ENCODE measurements around the gene CD99. TPM values are rescaled to one million over a fixed set of nuclear protein-coding genes. Genes with fewer than 3 reads are reported as not detected.
"Not testable (repeated sequence)": the region's sequence is repeated elsewhere in the genome, so short reads cannot be mapped to it uniquely, and the experiment has no call there.

CD99 gene
- total RNA-seq, 1 experiment from 2014 or later, result 343 TPM

DNA sequence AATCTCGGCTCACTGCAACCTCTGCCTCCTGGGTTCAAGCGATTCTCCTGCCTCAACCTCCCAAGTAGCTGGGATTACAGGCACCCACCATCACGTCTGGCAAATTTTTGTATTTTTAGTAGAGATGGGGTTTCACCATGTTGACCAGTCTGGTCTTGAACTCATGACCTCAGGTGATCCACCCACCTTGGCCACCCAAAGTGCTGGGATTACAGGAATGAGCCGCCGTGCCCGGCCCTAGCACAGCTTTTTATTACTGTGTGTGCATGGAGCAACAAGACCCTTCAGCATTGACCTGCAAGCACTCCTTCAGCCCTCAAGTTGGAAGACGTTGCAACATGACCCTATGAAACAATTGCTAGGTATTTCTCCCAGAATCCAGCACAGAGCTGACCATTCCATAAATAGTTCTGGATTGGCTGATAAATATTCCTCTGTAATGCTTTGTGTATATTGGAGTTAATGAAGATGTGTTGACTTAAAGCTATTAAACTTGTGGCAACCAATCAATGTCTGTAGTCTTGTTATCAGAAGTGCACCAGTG is 15.4 kb upstream of the CD99 start:
- not testable (repeated sequence) for DNase-seq (ENCODE audit: low read depth)

DNA sequence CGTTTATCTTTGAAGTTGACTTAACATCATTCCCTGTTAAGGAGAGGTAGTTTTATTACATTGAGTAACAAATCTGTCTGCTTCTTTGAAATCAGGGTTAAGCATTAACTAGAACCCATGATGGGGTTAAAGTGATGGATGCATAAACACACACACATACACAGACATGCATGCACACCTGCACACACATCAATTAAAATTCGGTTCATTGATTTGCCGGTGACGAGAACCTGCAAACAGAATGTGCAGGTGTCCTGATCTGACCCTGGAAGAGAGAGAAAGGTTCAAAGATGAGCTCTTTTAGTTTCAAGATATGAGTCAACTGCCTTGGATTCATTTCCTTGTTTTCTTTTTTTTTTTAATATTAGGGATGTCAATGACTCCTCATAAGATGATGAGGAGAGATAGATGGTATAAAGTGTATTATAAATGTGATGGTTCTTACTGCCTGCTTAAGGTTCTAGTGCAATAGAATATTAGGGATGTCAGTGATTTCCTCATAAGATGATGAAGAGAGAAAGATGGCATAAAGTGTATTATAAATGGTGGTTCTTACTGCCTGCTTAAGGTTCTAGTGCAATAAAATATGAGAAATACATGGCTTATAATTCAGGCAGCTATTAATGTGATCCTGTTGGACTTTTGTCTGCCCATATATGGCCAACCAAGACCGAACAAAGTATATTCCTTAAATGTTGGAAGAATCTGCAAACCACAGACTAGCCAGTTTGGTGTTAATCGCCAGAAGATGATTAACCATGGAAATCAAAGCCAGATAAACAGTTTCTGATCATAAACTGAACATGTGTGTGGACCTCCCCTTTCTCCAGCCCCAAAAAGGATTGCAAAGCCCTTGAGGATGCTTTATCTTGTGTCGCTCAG is 14.1 kb upstream of the CD99 start:
- DNase-seq (ENCODE audit: low read depth), result peak; percentile 36

DNA sequence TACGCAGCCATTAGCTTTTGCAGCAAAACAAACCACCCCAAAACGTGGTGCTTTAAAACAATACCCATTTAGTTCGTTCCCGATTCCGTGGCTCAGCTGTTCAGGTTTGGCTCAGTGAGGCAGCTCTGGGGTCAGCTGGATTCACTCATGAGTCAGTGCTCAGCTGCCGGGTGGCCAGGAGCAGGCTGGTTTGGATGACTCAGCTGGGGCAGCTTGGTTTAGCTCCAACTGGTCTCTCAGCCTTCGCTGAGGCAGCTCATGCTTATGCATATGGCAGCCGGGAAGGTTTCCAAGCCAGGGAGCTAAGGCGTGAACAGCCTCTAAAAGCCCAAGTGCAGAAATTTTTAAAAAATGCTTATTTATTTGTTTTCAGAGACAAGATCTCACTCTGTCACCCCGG is 13.3 kb upstream of the CD99 start:
- peak; percentile 96 for DNase-seq (ENCODE audit: low read depth)

DNA sequence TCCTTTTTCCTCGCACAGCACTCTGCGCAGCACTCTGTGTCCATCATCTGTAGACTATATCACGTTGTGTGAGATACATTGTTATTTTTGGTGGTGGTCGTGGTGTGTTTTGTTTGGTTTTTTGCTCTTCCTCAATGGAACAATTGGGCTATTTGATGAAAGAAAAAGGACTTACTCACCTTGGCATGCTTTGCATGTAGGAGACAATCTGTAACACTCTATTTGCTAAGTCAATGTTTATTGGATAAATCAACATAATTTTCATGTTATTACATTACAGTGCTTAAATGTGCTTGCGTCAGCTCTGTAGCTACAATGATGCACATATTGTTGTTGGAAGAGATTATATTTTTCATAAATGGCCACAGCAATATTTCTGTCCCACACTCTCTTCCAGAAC is 12.5 kb upstream of the CD99 start:
- DNase-seq (ENCODE audit: low read depth), result no peak

DNA sequence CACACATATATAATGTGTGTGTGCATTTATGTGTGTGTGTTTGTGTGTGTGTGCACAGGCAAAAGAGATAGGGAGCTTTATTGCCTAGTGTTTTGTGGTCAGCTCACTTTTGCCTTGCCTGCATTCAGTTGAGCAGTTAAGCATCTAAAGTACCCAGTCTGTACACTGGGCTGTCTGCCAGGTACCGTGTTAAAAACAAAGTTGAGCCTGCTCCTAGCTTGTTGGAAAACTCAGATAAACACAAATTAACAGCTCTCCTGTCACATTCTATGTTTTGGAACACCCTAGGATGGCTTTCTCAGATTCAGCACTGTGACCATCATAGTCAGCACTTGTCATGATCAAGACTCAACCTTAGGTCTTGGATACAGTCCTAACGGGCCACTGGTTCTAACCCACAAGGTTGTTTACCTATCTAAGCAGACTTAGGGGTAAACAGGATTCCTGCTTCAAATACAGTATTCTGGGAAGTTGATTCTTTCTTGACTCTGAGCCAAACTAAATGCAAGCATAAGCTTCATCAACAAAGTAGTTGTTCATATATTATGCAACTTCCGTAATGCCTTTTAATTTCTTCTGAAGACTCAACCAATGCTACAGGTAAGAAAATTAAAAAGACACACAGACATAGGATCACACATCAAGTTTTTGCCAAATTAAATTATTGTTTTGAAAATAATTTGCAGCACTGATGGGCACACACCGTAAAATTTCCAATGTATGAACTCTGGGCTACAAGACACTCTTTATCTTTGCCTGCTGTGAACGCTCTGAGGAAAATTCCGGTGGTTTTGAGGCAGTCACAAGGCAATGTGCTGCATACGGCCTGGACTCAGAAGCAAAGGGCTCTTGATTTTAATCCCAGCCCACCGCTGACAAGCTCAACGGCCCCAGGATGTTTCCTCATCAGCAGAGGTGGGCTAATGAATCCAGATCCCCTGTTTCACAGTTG is 11.3 kb upstream of the CD99 start:
- peak; percentile 62 for DNase-seq (ENCODE audit: low read depth)

DNA sequence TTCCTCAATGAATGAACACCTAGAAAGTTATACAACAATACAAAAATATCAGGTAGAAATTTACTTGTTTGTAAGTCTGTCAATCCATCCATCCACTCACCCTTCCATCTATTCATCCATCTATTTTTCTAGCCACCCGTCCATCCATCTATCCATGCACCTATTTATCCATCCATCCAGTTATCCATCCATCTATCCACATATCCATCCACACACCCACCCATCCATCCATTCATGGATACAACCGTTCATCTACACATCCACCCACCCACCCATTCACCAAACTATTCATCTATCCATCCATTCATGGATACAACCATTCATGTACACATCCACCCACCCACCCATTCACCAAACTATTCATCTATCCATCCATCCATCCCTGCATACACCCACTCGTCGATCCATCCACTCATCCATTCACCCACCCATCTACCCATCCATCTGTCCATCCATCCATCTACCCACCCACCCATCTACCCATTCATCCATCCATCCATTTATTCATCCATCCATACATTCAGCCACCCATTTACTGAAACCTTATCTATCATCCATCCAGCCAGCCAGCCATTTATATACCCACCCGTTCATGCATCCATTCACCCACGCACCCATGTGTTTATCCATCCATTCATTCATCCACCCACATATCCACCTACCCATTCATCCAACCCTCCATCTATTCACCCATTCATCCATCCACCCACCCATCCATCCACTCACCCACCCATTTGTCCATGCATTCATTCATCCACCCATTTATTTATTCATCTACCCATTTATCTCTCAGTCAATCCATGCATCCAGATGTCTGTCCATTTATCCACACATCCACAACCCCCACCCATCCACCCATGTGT is 10.4 kb upstream of the CD99 start:
- DNase-seq (ENCODE audit: low read depth), result no peak

DNA sequence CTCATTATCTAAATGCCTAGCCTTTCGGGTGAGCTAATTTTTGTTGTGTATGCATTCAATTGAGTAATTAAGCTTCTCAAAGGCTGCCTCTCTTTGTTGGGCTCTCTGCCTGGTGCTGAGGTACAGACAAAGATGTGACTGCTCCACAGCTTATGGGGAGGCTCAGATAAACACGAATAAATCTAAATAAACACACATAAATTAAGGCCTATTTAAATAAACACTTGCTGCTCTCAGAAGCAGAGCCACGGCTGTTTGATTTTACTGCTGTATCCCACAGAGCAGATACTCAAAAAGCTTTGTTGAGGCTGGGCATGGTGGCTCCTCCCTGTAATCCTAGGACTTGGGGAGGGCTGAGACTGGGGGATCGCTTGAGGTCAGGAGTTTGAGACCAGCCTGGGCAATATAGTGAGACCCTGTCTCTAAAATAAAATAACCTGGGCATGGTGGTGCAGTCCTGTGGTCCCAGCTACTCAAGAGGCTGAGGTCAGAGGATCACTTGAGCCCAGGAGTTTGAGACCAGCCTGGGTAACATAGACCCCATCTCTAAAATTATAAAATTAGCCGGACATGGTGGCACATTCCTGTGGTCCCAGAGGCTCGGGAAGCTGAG is 8.4 kb upstream of the CD99 start:
- DNase-seq (ENCODE audit: low read depth), result peak; percentile 29

DNA sequence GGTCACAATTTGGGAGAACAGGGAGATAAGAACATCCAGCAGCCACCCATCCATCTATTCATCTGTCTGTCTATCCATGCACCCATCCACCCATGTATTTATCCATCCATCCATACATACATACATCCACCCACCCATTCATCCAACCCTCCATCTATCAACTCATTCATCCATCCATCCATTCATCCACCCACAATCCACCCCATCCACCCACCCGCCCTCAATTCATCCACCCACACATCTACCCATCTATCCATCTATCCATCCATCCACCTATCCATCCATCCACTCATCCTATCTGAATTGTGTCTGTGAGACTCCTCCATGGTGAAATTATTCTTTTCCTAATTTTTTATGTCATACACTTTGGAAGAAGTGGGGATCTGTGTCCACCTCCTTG is 6.8 kb upstream of the CD99 start:
- DNase-seq (ENCODE audit: low read depth), result no peak

DNA sequence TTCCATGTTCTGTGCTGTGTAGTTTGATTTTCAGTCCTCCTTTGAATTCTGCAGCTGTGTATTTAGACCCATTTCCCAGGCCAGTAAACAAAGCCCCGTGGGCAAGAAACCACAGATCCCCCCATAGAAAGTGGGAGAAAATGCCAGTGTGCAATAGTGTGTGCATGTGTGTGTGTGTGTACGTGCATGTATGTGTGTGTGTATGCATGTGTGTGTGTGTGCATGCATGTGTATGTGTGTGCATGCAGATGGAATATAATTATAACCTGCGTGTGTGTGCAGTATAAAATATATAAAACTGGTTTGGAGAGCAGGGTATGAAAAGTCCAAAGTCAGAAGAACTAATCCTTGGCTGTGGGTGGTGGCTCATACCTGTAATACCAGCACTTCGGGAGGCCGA is 5.2 kb upstream of the CD99 start:
- DNase-seq (ENCODE audit: low read depth), result no peak

DNA sequence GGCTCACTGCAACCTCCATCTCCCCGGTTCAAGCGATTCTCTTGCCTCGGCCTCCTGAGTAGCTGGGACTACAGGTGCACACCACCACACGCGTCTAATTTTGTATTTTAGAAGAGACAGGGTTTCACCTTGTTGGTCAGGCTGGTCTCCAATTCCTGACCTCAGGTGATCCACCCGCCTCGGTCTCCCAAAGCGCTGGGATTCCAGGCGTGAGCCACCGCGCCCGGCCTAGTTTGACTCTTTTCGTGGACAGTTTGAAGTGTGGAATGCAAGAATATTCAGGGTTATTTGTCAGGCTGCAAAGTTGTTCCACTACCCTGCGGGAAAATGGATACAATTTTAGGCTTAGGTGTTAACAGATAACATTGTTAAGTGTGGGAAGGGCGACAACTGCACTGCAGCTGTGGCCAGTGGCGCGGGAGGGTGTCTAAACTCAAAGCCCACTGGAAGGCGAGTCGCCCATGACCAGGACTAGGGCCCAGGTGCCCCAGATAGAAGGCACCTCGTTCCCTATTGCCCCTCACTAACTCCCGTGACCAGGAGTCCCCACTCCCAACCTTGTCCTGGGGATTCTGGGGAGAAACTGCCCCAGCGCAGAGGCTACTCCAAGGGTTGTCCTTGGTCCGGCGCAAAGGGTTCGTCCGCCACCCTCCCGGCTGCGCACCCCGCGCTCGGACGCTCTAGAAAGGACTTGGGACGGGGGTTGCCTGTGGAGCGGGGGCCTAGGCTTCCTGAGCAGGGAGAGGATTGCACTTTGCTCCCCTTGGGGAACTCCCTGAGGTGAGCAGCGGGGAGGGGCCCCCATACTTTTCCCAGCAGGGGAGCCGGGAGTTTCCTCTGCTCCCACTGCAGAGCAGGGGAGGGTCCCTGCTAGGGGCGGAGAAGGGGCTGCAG is 1.1 kb upstream of the CD99 start:
- no peak for DNase-seq (ENCODE audit: low read depth)

DNA sequence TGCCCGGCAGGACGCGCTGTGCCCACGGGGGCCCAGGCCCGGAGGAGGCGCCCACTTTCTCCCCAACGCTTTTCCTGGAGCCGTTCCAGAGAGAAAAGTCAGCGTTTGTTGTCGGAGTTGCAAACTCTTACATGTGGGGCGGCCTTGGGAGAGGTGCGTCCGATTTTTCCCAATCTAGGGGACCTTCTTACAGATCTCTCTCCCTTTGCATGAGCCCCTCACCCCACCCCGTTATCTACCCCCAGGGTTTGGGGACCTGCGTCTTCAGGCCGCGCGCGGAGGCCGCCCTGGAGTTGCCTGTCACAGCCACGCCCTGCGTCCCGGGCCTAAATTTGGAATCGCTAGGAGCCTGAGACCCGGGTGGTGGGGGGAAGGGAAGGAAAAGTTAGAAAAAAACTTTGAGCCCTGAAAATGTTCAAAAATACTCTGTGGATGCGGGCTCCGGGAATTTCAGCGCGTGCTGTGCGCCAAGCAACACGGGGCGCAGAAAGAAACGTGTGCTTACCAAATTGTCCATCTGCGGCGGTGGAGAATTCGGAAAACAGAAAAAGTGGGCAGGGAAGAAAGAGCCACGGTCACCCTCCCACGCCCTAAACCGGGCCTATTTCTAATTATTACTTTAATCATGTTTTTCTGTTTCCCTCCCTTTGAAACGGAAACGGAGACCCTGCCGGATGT is 587 bp downstream of the CD99 start:
- DNase-seq (ENCODE audit: low read depth), result peak; percentile 55

DNA sequence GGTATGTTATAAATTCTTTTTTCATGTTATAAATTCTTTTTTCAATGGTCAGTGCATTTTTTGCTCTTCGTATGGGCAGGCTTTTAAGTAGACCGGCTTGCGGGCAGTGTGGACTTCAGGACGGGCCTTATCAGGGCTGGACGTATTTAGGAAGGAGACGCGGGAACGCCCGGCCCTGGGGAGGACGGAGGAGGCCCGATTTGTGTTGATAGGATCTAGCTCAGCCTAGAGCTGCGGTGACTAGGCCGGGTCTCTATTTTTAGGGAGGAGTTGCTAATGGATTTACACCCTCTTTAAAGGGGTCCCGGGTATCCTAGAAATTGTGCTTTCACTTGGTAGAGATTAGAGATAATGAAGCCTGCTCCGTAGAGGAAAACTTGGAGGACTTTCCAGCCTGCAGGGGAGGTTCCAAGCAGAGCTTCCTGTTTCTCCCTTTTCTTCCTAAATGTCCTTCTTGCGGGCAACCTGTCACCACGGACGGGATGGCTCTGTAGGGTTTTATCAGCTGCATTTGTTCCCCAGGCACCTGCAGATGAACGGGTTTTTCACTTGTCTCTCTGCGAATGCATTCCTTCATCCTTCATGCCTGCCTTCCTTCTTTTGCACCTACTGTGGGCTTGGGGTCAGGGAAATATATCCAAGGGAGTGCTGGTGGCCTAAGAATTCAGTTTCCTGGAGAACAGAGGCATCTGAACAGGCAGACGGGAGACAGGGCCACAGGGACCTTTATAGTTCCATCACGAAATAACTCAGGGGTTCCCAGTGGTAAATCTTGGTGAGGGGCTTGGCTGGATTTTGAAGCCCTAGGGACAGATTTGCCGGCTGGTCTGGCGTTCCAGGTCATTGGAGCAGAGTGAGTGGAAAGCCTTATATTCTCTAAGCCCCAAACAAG is 1.4 kb downstream of the CD99 start:
- peak; percentile 66 for DNase-seq (ENCODE audit: low read depth)

DNA sequence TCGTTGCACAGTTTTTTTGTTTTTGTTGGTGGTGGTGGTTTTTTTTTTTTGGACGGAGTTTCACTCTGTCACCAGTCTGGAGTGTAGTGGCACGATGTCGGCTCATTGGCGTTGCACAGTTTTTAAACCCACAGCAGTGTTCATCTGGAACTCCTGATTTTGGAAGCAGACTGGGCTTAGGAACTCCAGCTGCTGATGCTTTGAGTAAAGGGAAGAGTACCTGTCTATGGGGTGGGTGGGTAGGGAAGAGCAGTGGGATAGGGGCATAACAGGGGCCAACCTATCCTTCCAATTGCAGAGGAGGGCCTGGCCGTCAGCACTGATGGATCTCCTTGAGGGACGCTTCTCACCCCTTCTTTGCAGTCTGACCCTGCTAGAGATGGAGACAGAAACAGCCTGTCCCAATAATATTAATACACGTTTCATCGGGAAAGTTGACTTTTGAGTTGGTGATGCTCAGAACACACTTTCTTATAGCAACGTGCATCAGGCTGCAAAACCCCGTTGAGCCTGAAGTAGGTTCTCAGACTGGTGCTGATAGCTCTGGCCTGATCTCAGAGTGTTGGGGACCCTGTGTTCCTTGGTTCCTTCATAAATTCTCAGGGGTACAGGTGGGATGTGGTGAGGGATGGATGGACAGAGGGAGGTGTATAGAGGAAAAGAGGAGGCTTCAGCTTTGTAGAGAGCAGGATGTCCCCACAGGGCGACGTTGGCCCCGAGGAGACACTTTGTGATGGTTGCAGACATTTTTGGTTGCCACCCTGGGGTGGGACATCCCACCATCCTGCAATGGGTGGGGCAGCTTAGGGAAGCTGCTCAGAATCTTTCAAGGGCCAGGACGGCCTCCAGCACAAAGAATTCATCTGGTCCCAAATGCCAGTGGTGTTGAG is 2.3 kb downstream of the CD99 start:
- DNase-seq (ENCODE audit: low read depth), result no peak

DNA sequence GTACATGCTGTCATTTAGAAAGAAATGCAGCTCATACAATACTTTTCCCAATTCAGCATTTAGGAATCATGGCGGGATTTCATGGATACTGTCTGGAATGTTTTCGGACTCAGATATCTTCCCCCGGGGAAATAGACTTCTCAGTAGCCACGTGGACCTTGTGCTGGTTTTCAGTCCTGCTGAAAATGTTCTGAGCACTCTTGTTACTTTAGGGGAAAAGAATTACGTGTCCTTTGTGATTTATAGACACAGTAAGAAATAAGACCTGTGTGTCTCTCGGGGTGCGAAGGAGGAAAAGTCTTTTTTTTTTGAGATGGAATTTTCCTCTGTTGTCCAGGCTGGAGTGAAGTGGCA is 3.8 kb downstream of the CD99 start:
- DNase-seq (ENCODE audit: low read depth), result no peak

DNA sequence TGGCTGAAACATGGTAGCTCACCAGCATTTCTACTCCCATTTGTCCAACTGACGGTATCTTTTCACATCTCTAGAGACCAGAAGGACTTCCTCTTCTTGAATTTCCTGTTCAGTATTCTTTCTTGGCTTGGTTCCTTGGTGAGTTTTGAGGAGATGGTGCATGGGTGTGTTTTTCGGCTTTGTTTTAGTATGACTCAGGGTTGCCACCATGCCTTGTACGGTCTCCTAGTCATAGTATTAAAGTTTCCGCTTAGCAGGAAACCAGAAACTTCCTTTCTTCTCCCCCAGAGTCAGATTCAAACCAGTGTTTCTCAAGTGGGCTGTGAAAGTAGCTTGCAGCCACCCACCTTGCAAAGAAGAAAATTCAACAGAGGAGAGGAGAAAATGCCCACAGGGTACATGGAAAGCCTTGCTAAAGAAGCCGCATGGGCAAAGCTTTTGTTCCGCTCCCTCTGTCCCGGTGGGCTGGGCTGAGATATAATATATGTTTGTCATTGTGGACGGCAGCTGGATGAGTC is 5.7 kb downstream of the CD99 start:
- peak; percentile 96 for DNase-seq (ENCODE audit: low read depth)

DNA sequence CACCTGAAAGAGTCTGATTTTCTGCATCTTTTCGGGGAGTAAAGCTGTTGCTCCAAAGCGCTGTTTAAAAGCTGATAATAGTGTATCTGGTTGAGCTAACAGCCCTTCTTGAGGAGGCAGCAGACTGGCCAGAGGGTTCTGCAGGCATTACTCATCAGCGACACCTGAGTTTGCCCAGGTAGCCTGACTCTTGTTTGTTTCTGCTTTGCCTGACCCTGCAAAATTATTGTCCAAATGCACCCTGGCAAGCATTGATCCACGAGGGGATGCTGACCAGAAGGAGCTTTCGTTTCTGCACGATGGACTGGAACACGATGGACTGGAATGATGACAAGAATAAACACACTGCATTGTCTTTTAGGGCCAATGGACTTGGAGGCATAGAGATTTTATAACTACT is 6.2 kb downstream of the CD99 start:
- no peak for DNase-seq (ENCODE audit: low read depth)

DNA sequence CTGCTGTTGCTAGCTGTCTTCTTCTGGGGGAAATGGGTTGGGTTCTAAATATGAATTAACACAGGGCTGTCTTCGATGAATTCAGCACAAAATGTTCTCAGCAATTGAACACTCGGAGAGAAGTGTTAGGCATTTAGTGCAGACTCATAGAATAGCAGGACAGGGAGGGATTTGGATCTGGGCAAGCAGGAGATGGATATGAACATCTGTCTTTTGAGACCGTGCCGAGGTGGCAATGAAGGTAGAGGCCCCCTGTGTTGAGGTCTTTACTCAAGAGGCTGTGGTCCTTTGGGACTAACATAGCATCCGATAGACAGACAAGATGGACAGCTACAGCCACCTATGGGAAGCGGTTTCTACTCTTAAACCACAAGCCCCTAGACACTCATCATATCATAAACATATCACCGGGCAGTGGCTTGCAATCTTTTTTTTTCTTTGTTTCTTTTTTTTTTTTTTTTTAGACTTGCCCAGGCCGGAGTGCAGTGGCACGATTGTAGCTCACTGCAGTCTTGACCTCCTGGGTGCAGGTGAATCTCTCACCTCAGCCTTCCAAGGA is 6.7 kb downstream of the CD99 start:
- peak; percentile 21 for DNase-seq (ENCODE audit: low read depth)
